GM19452 (cell line): ENCODE results near the gene ENTHD1.

Source experiments
- ATAC-seq: cut with Tn5 transposase; IDR thresholded peaks from one replicate; pipeline ENCODE4 v1.9.1; 2021; ENCODE audit not compliant: unreplicated experiment

The ENTHD1 gene

GRCh38 chr22:39800790-39801520, 92.6 kb downstream of the ENTHD1 start:
- ATAC-seq: no peak

DNA sequence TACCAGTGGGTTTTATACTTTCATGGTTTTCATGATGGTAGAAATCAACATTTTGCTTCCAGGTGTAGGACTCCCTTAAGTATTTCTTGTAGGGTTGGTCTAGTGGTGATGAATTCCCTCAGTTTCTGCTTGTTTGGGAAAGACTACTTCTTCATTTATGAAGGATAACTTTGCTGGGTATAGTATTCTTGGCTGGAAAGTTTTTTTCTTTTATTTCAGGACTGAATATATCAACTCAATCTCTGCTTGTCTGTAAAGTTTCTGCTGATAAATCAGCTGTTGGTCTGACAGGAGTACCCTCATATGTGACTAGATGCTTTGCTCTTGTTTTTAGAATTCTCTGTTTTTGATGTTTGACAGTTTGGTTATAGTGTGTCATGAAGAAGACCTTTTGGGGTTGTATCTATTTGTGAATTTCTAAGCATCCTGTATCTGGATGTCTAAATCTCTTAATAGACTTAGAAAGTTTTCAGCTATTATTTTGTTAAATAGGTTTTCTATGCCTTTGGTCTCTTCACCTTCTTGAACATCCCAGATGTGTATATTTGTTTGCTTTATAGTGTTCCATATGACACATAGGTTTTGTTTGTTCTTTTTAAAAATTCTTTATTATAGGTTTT, 95.9 kb downstream of the ENTHD1 start:
- no peak for ATAC-seq

DNA sequence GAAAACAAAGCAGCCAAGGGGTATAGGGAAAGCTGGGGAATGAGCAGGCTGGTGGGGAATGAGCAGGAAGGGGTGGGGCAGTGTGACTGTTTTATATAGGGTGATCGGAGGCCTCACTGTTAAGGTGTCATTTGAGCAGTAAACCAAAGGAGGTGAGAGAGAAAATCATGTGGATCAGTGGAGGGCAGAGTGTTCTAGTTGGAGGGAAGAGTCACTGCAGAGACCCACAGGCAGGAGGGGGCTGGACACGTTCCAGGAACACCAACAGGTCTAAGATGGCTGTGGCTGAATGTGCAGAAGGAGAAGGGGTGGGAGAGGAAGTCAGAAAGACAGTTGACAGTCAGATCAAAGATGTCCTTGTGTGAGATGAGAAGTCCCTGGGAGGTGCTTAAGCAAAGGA, 103.8 kb downstream of the ENTHD1 start:
- no peak for ATAC-seq

- ATAC-seq: no peak
Observed at GRCh38 chr22:39785232-39785631, 108.3 kb downstream of the ENTHD1 start.

DNA sequence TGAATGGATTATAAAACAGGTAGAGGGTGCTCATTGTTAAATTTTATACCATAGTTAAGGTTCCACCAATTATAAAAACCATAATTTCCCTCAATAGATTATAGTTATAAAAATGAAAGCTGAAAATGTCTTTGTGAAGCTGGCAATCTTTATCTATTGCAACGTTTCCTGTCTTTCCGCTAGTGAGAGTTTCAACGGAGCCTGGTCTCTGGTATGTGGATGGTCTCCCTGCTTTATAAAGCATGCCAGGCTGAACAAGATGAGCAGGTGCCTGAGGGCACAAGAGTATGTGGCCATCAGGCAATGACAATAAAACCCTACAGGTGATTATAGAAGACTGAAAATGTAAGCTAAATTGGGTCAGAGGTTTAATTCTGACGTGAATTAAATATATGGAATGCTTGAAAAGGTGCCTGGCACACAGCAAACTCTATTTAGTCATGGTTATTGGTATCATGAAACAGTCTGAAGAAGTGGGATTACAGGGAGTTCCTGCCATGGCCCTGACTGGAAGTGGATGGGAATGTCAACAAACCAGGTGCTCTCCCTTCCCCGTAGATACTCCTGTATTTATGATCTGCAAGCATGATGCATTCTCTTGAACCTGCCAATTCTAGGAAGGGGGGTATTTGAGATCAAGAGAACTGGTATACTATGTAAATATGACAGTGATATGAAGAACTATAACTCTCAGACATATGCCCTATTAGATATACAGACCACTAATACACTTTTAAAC, 115.7 kb downstream of the ENTHD1 start:
- no peak for ATAC-seq

- ATAC-seq: no peak
Observed at GRCh38 chr22:39776295-39777009, 117.1 kb downstream of the ENTHD1 start.

- ATAC-seq: peak; percentile 82
Observed at GRCh38 chr22:39773976-39774539, 119.5 kb downstream of the ENTHD1 start.

DNA sequence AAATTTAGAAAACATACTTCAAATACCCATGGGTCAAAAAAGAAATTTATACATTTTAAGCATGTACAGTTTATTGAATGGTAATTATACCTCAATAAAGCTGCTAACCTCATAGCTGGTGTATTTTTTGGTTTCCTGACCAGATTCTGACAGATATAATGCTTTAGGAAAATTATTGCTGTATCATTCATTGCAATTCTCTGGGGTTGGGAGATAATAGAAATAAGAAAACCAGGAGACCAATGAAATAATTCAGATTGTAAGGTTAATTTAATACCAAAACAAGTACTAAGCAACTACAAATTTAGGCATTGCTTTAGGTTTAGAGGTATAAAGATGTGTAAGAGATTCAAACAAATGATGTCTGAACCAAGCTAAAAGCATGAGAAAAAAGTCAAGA, 120.1 kb downstream of the ENTHD1 start:
- ATAC-seq: no peak

DNA sequence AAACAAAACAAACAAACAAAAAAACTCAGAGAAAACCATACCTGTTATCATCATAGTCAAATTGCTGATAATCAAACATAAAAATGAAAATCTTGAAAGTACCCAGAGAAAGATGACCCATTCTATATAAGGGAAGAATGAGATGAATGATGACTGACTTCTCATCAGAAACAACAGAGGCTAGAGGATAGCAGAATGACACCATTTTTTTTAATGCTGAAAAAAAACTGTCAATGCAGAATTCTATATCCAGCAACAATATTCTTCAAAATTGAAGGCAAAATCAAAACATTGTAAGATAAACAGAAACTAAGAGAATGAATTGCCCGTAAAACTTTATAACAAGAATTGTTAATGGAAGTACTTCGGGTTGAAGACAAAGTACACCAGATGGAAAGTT, 122.1 kb downstream of the ENTHD1 start:
- ATAC-seq: no peak

GRCh38 chr22:39765661-39766060, 127.9 kb downstream of the ENTHD1 start:
- no peak for ATAC-seq

DNA sequence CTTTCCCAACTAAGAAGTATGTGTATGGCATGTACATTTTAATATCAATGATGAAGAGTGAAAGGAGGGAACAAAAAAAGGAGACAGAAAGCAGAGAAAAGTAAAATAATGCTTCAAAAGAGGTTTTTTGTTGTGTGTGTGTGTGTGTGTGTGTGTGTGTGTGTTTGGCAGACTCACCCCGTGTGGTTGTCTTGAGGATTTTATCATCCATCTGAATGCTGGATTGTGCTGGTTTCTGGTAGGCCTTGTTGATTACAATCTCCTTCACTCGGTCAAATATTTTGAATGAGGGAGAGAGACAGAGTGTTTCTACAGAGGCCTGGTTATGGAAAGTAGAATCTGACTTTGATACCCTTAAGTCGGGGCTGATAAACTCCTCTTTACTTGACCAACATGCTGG, 128.5 kb downstream of the ENTHD1 start:
- ATAC-seq: no peak

DNA sequence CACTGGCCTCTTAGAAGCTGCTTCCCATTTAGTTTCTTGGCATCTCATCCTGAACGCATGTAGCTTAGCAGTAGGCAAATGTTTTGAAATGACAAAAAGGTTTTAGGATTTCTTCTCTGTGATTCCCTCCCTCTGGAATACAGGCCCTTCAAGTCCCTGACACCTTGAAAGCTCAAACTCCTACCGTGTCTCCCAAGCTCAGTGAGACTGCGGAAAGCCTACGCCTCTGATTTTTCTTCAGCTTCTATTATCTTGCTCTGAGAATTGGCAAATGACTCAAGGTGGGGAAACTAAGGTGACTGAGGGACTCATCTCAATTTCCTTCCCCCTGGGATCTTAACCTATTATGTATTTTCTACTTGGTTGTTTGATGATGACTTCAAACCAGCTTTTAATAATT, 130.3 kb downstream of the ENTHD1 start:
- ATAC-seq: no peak

DNA sequence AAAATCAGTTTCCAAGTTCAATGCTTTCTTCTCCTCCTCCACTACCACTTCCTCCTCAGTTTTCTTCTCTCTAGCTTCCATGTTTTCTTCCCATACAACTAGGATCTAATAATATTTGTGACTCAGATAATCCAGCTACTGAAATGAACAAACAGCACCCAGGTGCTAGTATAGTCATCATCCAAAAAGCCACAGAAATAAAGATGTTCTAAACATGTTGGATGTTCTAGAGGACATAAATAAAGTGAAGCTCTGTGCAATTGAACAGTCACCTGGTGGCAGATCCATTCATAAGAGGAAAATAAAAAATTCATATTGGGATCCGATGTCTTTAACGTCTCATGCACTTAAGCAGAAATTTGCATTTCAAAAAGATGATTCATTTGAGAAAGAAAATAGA, 142.8 kb downstream of the ENTHD1 start:
- no peak for ATAC-seq

DNA sequence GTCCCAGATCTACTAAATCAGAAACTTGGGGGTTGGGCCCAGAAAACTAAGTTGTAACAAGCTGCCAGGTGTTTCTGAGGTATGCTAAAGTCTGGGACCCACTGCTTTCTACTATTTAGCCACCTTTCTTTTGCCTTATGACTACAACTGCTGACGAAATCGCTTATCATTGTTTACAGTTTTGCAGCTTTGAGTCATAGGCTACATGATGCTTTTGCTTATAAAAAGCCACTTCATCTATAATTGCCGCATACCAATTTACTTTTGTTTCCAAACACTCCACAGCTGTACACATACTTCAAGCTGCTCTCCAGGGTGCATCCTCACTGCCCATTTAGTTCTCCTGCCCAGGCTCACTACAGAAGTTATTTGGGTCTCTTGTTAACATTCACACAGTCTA, 144.7 kb downstream of the ENTHD1 start:
- no peak for ATAC-seq

DNA sequence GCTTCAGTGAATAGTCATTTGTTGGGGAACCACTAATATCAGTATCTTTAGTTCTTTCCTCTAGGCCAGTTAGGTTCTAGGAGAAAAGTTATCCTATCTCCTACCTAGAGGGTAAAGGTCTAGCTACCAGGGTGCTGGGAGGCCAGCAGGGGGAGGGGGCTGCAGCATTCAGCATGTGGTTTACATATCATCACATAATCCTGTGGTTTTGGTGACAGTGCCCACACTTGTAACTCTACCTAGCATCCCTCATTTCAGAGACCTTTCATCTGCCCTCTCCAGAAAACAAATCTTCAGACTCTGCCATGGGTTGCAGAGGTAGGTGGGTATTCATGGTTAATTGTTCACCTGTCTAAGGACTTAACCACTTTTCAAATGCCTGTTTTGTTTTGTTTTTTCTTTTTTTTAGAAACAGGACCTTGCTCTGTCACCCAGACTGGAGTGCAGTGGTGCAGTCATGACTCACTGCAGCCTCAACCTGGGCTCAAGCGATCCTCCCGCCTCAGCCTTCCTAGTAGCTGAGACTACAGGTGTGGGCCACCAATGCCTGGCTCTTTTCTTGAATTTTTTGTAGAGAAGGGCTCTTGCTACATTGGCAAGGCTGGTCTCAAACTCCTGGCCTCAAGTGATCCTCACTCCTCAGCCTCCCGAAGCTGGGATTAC, 146.8 kb downstream of the ENTHD1 start:
- ATAC-seq: no peak

DNA sequence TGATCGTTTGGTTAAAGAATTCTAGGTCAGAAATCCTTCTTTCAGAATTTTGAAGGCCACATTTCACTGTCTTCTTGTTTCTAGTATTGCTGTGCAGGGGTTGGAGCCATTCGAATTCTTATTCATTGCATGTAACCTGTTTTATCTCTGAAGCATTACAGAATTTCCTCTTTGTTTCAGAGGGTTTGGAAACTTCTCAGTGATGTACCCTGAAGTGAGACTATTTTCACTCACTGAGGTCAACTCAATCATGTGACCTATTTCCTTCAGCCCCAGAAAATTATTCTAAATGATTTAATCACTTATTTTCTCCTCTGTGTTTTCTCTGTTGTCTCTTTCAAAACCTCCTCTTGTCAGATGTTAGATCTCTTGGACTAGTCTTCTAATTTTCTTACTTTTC, 147.8 kb downstream of the ENTHD1 start:
- ATAC-seq: no peak

DNA sequence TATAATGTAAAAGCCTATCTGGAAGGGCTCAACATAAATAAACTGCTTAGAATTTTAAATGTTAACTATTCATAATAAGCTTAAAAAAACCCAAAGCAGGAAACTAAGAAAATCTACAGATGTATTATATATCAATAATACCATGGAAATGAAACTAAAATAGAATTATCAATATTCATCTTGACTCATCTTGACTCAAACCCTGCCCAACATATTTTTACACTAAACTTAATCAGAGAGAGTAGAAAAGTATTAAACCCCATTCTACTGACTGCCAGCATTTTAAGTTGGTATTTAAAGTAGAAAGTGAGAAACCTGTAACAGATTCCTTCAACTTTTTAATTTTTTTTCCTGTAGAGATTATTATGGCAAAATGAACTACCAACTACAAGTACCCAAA, 149.2 kb downstream of the ENTHD1 start:
- ATAC-seq: no peak

GRCh38 chr22:39743935-39744334, 149.6 kb downstream of the ENTHD1 start:
- ATAC-seq: no peak

GRCh38 chr22:39739338-39740027, 154.1 kb downstream of the ENTHD1 start:
- ATAC-seq: no peak

DNA sequence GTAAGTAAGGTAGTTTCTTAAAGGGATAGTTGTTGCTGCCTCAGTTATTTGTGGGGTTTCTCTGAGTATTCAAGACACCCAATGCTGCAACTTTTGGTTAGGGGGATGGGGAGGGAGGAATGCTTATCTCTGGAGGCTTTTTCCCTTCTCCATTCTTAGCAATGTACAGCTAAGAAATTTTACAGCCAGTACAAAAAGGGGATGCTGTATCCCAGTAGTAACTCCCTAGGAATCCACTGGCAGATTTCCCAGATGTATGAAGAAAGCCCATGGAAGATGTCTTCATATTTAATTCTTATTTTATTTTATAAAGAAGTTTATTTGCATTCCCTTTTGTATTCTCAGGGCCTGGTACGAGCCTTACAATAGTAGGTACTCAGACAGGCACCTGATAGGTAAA, 154.8 kb downstream of the ENTHD1 start:
- no peak for ATAC-seq
